Stimulated activated CD8-positive, alpha-beta memory T cell treated with anti-CD3 and anti-CD28 coated beads, Interleukin-2, amount 100 ng/mL, for 48 hours (primary cell): ENCODE data around the gene ELP5.
A peak's percentile ranks its signal among the peaks of the same experiment; 100 is the strongest.

Experiments
- DNase-seq, 2 donors: peaks; one replicate each; pipeline ENCODE4 v3.0.0-alpha.2; 2020; ENCODE audit warnings: low read depth in 2 of 2

The ELP5 gene, protein sequence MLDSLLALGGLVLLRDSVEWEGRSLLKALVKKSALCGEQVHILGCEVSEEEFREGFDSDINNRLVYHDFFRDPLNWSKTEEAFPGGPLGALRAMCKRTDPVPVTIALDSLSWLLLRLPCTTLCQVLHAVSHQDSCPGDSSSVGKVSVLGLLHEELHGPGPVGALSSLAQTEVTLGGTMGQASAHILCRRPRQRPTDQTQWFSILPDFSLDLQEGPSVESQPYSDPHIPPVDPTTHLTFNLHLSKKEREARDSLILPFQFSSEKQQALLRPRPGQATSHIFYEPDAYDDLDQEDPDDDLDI

DNA sequence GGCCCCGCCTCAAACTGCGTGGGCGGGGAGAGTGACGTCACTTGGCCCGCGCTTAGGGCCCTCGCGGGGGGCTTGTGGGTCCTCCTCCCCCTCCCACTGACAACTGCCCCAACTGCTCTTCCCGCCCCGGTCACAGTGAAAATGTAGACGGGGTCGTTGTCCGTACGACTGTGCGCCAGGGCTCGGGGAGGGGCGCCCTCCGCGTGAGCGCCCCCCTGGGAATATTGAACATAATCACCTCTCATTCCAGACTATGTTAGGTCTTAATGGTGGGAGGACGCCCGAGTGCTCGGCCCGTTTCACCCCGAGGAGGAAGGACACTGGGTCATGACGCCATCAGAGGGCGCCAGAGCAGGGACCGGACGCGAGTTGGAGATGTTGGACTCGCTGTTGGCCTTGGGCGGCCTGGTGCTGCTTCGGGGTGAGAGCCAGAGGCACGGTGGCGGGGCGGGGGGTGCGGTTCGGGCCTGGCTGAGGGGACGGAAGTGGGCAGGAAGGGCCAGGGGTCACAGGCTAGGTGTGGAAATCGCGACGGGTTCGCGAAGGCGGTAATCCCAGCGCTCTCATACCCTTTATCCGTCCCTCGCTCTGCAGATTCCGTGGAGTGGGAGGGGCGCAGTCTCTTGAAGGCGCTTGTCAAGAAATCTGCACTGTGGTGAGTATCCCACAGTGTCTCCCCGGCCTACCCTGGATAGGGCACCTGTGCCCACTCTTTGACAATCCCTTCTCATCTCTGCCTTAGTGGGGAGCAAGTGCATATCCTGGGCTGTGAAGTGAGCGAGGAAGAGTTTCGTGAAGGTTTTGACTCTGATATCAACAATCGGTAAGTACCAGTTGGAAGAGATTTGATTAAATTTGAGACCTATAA is at the start of gene ELP5:
TSS of gene ELP5 (plus strand) at position 40 of the 868 bp plus-strand sequence. CDS start at position 376, 336 bp downstream.
- DNase-seq = peak; percentile 84 to 87

DNA sequence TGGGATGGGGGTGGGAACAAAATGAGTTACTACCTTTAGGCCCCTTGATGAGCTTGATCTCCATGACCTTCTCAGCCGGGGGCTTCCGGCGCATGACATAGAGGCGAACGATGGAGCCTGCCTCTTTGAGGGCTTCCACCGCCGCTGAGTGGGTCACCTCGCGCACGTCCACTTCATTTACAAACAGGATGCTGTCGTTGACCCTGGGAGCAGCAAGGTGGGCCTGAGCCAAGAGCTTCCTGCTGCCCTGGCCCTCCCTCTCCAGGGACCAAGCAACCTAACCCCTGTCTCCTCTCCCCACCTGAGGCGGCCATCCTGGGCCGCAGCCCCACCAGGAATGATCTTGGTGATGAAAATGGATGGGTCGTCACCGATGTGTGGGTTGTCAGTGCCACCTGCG is 48.6 kb upstream of the ELP5 start:
- no peak for DNase-seq

DNA sequence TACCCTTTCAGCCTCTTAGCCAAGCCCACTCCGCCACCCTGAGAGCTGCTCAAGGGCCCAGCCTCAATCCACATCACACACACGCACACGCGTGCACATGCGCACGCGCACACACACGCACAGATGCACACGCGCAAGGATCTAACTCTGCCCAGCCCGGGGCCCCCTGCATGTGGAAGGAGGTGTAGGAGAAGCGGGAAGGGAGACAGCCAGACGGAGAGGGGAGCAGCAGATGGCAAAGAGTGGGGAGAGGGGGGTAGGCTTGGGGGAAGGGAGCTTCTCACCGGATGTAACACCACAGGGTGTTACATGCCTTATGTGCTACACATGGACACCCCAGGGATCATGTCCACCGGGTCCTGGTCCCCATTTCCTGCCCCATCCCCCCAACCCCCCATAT is 47.7 kb upstream of the ELP5 start:
- DNase-seq = no peak

DNA sequence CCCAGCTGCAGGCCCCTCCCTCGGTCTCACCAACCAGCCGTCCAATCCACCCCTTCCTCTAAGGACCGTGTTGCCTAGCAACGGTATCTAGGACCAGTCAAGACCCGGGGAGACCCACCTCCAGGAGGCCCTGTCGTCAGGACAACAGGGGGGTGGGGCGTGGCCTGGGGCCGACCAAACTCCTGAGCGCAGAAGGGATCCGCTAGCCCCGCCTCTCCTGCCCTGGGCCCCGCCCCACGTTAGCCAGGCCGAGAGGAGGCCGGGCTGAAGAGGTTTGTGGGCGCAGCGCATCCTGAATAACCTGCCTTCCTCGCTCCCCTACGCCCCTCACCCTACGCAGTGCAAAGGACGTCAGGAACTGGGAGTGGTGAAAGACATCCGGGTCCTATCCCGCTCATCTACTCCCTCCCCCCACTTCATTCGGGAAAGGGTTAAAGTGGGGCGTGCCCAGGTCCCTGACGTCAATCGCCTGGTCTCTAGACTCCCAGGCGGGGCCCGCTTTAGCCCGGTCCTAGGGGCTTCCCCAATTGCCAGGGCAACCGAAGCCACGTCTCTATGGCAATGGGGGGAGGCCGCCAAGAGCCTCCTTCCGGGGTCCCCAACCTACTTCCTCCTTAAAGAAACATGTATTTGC is 47.1 kb upstream of the ELP5 start:
- peak; percentile 90 to 91 for DNase-seq

DNA sequence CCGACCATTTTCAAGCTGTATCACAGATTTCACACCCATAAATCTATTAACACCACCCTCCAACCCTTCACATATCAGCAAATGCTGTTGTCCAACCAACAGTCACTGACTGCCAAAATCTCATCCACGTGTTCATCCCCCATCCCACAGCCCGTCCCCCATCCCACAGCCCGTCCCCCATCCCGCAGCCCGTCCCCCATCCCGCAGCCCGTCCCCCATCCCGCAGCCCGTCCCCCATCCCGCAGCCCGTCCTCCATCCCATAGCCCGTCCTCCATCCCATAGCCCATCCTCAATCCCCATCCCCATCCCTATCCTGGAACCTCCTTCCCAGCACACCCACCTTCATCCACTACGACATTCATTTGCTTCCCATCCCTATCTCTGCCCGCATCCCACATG is 46.5 kb upstream of the ELP5 start:
- DNase-seq = no peak

DNA sequence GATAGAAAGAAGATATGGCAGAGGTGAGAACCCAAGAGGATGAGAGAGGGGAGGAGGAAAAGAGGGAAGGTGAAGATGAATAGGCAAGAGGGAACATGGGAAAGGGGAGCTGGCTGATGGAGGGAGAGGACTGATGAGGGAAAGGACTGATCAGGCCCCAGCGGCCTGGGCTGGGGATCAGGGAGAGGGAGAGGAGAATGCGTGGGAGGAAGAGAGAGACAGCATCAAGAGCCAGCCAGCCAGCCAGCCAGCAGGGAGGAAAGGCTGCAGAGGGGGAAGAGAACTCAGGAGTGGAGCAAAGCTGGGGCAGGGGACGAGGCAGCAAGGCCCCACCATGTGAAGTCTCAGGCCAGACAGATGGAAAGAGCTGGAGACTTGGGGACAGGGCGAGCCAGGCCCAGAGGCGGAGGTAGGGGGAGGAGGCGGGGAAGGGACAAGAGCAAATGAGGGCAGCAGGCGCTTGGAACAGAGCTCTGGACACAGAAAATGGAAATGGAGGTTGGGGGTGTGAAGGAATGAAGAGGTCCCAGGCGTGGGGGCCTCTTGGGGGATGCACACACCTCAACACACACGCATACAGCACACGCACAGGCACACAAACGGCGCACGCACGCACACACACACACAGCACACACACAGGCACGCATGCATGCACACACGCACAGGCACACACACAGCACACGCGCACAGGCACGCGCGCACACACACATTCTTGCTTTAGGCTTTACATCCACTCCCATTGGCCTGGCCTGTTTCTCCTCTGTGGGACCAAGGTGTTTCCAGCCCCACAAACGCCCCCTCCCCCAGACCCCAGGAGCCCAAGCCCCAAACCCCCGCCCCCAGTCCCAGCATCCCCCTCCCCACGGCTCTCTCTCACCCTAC is 44.7 kb upstream of the ELP5 start:
- no peak for DNase-seq

DNA sequence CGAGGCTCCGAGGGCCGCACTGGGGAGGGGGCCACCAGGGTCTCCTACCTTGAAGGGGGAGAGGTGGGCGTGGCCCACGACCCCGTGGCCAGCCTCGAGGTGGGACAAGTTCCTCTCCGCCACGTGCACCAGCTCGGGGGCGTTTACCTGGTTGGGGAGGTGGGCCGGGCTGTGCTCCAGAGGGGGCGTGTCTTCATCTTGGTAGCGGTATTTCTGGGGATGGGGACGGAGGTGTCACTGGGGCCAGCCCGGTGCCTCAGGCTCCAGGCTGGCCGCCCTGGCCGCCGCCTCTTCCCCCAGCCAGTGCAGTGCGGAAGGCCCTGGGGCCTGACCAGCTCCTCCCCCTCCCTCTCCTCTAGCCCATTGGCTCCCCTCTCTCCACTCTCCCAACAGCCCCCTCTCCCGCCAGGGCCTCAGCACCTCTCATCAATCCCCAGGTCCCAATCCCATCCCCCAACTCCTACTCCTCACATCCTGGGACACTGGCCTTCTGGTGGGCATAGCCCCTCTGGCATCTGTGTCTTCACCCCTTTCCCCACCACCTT is 43.9 kb upstream of the ELP5 start:
- DNase-seq = no peak

DNA sequence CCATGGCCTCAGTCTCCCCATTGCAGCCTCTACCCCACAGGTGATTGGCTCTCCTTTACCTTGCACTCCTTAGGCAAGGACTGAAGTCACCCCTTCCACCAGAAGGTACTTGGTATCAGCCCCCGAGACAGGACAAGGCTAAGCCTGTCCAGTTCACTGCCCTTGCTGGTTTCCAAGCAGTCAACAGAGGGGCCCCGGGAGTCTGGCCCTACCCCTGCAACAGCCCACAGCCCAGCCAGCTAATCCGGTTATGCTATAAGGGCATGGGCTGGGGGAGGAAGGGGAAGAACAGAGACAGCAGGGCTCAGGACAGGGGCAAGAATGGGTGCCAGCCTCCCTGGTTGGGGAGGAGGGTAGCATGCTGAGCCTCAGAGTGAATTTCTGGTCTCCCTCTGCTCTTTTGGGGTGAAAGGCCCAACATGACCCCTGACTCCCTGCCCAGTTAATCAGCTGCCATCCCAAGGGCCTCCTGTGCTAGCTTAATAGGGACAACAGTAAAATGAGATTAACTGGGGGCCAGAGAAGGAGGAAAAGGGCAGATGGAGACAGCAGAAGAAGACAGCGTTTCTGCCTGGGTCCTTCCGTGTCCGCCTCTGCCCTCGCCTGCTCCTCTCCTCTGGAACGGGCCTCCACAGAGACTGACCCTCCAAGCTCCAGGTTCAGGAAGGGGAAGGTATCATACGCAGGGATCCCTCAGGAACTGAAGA is 43.1 kb upstream of the ELP5 start:
- DNase-seq = no peak

DNA sequence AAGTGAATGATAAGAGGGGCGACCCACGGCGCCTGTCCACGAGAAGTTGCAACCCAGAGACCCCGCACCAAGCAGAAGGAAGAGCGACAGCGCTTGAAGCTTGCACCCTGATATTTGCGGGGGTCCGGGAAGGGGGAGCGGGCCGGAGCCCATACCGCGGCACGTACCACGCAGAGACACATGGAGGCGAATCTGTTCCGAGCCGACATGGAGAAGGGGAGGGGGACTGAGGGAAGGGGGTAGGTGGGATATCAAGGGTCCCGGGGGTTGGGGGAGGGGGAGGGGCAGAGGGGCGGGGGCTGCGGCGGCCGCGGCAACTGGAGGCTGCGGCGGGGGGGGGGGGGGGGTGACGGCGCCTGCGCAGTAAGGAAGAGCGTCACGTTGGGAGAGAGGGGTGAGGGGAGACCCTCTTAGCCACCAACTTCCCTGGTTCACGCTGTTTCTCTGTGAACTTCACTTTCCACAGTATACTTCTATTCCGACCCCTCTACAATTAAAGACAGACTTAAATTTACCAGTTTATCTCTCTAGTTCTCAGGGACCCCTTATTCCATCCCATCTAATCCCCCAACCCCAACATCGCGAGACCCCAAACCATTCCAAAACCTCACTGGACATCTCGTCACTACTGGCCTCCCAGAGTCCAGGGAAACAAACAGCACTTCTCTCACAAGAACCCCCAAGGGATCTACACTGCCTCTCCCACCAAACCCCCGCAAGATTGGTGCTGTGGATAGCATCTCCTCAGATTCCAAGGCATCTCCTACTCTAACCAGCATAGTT is 40.3 kb upstream of the ELP5 start:
- DNase-seq = no peak

DNA sequence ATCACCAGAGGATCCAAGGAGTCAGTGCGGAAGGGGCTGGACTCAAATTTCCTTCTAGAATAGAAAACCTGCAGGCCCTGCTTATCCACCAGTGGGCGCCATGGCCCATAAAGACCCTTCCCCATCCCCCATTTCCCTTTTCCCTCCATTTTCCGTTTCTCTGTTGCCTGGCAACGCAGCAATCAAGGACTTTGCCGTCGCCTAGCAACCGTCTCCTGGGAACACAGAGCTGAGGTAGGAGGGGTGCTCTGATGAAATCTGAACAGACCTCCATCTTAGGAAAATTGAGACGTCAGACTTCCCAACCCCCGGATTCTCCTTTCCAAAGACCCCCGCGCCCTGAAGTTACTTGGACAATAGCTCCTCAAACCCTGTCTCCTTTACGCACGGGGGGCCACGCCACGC is 38.1 kb upstream of the ELP5 start:
- no peak for DNase-seq

DNA sequence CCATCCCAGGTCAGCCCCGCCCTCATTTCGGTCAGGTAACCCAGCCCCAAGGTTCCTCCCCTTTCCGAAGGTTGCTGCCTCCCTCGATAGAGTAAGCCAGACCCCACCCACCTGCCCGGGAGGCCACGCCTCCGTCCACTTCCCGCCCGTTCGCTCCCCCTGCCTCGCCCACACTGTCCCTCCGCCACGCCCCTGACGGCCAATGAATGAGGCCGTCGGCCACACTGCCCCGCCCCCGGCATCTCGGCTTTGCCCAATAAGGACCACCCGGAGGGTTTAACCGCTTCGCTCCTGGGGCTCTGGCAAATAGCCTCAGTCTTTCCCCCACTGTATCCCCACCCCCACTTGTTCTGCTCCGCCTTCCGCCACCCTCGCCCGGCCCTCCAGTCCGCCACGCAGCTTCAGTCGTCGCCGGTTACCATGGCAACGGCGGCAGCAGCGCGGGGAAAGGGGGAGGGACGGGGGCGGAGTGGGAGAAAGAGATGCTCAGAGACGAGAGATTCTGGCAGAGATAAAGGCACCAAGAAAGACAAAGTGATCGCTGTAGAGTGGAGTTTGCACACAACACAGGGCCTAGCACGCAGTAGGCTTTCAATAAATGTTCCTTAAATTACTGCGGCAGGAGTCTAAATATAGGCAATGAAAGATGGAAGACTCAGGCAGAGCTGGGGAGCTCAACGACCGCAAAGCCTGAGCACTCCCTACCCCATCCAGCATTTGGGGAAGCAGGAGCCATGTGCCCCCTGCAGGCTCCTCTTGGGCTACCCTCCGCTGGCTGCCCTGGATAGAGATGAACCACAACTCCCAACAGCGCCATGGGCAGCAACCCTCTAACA is 37.5 kb upstream of the ELP5 start:
- DNase-seq = peak; percentile 100

DNA sequence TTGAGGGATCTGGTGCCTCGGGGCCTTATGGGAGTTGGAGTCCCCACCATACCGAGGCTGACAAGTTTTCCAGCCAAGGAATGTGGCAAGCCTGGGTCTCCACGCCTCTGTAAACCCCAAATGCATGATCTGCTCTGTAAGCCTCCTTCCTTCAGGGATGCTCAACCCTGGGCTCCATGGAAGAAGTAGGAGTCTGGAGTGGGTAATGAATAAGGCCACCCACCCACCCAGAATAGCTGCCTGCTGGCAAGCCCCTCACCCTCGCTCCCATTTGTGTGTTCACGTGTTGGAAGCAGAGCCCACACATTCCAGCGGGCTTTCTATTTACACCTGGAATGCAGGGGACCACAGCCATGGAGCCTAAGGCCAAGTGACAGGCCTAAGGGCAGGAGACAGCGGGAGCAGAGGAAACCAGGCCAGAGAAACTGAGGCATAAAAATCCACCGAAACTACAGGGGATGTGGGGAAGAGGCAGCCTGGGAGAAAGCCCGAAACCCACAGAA is 36.8 kb upstream of the ELP5 start:
- DNase-seq = no peak

DNA sequence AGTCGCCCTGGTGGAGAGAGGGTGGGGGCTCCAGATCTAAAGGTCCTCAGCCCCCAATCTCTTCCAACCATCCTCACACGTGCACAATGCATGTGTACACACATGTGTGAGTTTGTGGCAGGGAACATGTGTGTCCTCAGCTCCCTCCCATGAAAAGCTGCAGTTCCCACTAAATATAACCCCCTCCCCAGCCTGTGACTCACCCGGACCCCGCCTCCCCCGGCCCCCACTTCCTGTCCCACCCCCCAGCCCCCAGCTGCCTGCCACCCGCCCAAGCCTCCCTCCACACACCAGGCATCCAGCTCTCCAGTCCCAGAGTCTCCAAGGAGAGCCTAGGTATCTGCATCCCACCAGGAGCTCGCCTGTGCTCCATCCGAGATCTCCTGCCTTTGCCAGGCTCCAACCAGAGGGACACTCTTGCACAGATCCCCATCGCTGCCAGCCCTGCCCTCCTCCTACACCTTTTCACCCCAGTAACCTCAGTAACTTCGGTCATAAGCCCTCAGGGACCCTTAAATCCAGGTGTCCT is 36.3 kb upstream of the ELP5 start:
- DNase-seq = no peak

DNA sequence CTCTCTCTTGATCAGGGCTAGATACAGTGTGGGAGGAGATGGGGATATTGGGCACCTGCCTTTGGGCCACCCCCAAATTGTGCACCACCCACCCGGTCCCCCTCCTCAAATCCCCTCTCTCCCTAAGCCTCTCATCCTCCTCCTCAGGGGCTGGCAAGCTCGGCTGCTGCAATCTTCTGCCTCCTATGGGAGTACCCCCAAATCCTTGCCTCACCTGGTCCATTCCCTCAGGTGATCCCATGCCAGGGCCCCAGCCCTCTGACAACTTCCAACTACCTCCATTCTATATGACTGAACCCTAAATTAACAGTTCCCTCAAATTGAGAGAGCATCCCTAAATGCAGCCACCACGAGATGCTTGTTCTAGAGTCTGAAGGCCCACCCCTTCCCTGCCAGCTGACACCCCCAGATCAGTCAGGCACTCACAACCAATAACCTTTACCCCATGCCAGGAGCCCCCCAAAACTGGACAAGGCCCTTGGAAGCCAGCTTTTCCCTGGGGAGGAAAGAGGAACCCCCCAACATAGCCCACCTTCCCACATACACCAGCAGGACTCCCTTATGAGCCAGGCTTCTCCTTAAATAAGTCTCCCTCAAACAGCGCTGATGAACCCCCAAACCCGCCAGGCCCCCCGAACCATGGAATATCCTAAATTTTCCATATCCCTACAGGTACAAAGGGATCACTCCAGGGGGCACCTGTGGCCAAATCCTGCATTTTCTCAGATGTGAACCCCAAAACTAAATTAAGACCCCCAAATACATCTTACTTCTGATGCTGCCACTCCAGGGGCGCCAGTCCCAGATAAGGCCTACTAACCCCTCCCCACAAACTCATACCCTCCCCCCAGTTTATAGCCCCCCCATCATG is 35.5 kb upstream of the ELP5 start:
- no peak for DNase-seq

DNA sequence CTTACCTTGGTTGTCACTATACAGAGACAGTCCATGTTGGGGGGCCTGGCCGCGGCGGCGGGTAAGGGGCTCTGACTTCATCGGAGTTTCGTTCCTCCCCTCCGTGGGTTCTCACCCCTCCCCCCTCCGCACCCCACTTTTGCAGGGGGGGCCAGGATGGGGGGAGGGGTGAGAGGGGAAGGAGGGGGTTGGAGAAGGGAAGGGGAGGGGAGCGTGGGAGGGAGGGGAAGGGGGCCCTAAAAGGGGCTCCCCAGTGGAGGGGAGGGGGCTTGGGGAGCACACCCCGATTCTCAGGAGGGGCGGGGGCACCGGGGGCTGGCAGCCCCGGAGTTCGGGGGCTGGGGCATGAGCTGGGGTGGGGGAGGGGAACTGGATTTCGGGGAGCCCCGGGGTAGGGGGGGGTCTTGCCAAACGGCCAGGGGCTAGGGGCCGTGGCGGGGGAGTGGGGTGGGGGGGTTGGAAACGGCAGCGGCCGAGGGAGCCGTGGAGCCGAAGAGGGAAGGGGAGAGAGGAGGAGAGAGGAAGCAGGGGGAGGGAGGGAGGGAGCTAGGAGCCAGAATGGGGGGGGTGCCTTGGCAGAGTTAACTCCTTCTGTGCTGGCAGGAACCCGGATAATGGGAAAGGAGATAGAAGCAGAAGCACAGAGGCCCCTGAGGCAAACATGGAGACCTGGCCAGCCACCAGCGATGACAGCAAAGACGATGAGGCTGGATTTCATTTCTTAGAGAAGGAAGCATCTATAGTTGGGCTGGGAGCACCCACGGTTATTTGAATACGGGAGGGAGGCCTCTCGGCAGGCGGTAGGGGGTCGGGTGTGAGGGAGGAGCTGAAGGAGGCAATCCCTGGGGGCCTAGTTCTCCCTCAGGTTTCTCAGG is 34.7 kb upstream of the ELP5 start:
- no peak for DNase-seq

DNA sequence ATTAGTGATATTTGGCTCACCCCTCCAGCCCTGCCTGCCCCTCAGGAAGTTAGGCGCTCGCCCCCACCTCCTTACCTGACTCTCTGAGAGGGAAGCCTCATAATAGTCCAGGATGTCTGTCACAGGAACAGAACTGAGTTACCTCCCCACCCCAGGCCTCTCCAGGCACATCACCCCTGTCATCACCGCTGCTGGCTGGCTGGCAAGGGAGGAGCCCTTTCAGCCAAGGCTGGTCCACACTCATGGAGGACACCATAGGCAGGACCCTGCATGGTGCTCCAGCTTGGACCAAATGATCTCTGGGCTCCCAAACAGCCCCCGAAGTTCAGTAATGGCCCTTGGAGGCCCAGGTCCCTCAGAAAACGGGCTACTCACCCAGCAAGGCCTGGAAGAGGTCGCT is 33.8 kb upstream of the ELP5 start:
- no peak for DNase-seq

DNA sequence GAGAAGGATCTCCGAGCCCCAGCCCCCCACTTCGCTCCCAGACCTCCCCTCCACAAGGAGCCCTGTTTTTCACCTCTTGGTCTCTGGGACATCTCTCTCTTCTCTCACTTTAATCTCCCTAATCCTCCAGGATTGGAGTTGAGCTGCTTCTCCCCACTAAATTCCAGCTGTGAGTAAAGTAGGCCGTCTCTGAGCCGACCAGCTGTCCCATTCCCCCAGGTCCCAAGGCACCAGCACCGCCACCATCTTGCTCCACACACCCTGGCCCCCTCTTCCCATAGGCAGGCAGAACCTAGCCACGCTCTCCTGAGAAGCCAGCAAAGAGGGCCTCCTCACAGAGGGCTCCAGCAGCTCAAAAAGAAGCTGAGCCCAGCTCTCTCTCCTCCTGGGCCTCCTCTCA is 33.3 kb upstream of the ELP5 start:
- no peak for DNase-seq
